Fibroblast of lung (primary cell): ENCODE data around the gene TMEM30B.

ENCODE experiments used
- CTCF ChIP-seq, 2 donors: IDR thresholded peaks in 1 of 2; conservative IDR thresholded peaks in 1 of 2; 1 replicate in 1 of 2; 2 replicates in 1 of 2; pipeline ENCODE4 v1.5.1; 2011 to 2012; ENCODE audit warnings: low read length in 2 of 2, control low read depth in 1 of 2, inconsistent platforms in 1 of 2, low read depth in 1 of 2, mild to moderate bottlenecking in 1 of 2
- EZH2 ChIP-seq: IDR thresholded peaks from 2 replicates; pipeline ENCODE4 v1.5.1; 2012; ENCODE audit warnings: low read length, control low read depth, mild to moderate bottlenecking; ENCODE audit errors: missing control alignments

- TF ChIP-seq CTCF (conservative IDR thresholded peaks at IDR 0.05 in 1 of 2, IDR thresholded peaks at IDR 0.05 in 1 of 2; ENCODE audit: low read depth in 1 of 2, low read length in 2 of 2), result no peak
- TF ChIP-seq EZH2, result no peak
Measured at GRCh38 chr14:61290701-61291100, 9.6 kb upstream of the TMEM30B start.
